HepG2 (cell line): ENCODE measurements around the gene NDUFS2.

Source experiments
- CTCF ChIP-seq: sonication (generic); formaldehyde crosslinking; IDR thresholded peaks from 2 replicates; pipeline ENCODE4 v1.5.0; 2020; ENCODE audit warnings: mild to moderate bottlenecking, missing genetic modification reagents, moderate library complexity
- HDAC2 ChIP-seq: sonication (generic); formaldehyde crosslinking; IDR thresholded peaks from 2 replicates; pipeline ENCODE4 v1.4.0; 2020; ENCODE audit warnings: missing genetic modification reagents
- HNRNPK ChIP-seq: fragments of 200-400 bp; formaldehyde crosslinking; IDR thresholded peaks from 2 replicates; pipeline ENCODE4 v1.6.1; 2018; ENCODE audit warnings: low read length, low read depth, moderate library complexity, mild to moderate bottlenecking; ENCODE audit not compliant: poor library complexity, severe bottlenecking
- IKZF1 ChIP-seq: fragments of 450-650 bp; IDR thresholded peaks from 2 replicates; pipeline ENCODE4 v1.7.1; 2016
- JARID2 ChIP-seq: sonication (generic); formaldehyde crosslinking; IDR thresholded peaks from 2 replicates; pipeline ENCODE4 v1.8.1; 2023; ENCODE audit warnings: missing genetic modification reagents, inconsistent platforms; ENCODE audit not compliant: insufficient replicate concordance
- PHF20 ChIP-seq: sonication (generic); formaldehyde crosslinking; IDR thresholded peaks from 2 replicates; pipeline ENCODE4 v1.5.0; 2020; ENCODE audit warnings: mild to moderate bottlenecking, missing genetic modification reagents
- TAF15 ChIP-seq: fragments of 200-400 bp; formaldehyde crosslinking; IDR thresholded peaks from one replicate; pipeline ENCODE4 v1.6.1; 2018; ENCODE audit warnings: mild to moderate bottlenecking, low read depth, low read length; ENCODE audit not compliant: poor library complexity, severe bottlenecking
- ZBTB7A ChIP-seq: sonication (generic); formaldehyde crosslinking; IDR thresholded peaks from 2 replicates; pipeline ENCODE4 v1.8.0; 2022; ENCODE audit warnings: mild to moderate bottlenecking, missing genetic modification reagents
- ZKSCAN1 ChIP-seq: fragments of 150-350 bp; IDR thresholded peaks from 2 replicates; pipeline ENCODE4 v1.6.1; 2014; ENCODE audit warnings: low read length
- ZNF138 ChIP-seq: sonication (generic); formaldehyde crosslinking; IDR thresholded peaks from 2 replicates; pipeline ENCODE4 v1.5.0; 2020; ENCODE audit warnings: mild to moderate bottlenecking, low read depth, missing genetic modification reagents
- ZNF512 ChIP-seq: sonication (generic); formaldehyde crosslinking; IDR thresholded peaks from 2 replicates; pipeline ENCODE4 v1.4.0; 2020; ENCODE audit warnings: mild to moderate bottlenecking, missing genetic modification reagents
- ZNF577 ChIP-seq: sonication (generic); formaldehyde crosslinking; IDR thresholded peaks from 2 replicates; pipeline ENCODE4 v1.4.0; 2020; ENCODE audit warnings: mild to moderate bottlenecking, low read depth, missing genetic modification reagents, borderline replicate concordance
- ZNF614 ChIP-seq: IDR thresholded peaks from 2 replicates; pipeline ENCODE4 v1.6.1; 2018; ENCODE audit warnings: missing biosample characterization, missing genetic modification reagents, inconsistent platforms, borderline replicate concordance

GRCh38 chr1:161161652-161162051, 40.5 kb upstream of the NDUFS2 start:
- no peak for TF ChIP-seq ZNF512 (CRISPR knock-in tag)
- no peak for TF ChIP-seq ZNF138 (CRISPR knock-in tag)
- TF ChIP-seq ZBTB7A (CRISPR knock-in tag), result no peak
- no peak for TF ChIP-seq ZNF577 (CRISPR knock-in tag)
- TF ChIP-seq HDAC2, result no peak
- no peak for TF ChIP-seq HNRNPK
- TF ChIP-seq CTCF (CRISPR knock-in tag), result no peak
- TF ChIP-seq TAF15, result no peak
- no peak for TF ChIP-seq JARID2
- no peak for TF ChIP-seq PHF20 (CRISPR knock-in tag)
- no peak for TF ChIP-seq ZKSCAN1
- TF ChIP-seq IKZF1, result no peak
- no peak for TF ChIP-seq ZNF614 (CRISPR knock-in tag)
